Mucosa of descending colon (tissue), 3 donors: ENCODE measurements around the gene GKN1. TPM values are rescaled to one million over a fixed set of nuclear protein-coding genes. Genes with fewer than 3 reads are reported as not detected.
A peak's percentile ranks its signal among the peaks of the same experiment; 100 is the strongest.

ENCODE experiments used
- ATAC-seq: fragments of 200-7000 bp; cut with Tn5 transposase; one replicate; pipeline ENCODE4 v1.9.1; 2020; ENCODE audit warnings: mild to moderate bottlenecking, moderate library complexity
- DNase-seq, 3 donors: peaks; one replicate each; pipeline ENCODE4 v3.0.0-alpha.2; 2020
- H3K36me3 ChIP-seq: fragments of 200-600 bp; one replicate; pipeline ENCODE4 v1.8.0; 2021; ENCODE audit warnings: low read depth, mild to moderate bottlenecking
- H3K4me1 ChIP-seq: fragments of 200-600 bp; one replicate; pipeline ENCODE4 v1.8.0; 2021; ENCODE audit warnings: low read depth, mild to moderate bottlenecking
- H3K4me3 ChIP-seq: fragments of 200-600 bp; one replicate; pipeline ENCODE4 v1.8.0; 2021; ENCODE audit warnings: mild to moderate bottlenecking
- H3K9me3 ChIP-seq: fragments of 200-600 bp; one replicate; pipeline ENCODE4 v1.8.0; 2021; ENCODE audit warnings: mild to moderate bottlenecking
- intact Hi-C, 2 donors: fragments of 100-400 bp; cut with DNase I in 1 of 2; cut with micrococcal nuclease in 1 of 2; formaldehyde crosslinking; loops; one replicate each; pipeline versions ENCODE4 v1.11.0 to v1.11.1; 2022; cut with DNase I, micrococcal nuclease
- total RNA-seq, 3 donors: library from RNA; stranded (reverse); fragmentation: NEBNext Ultra II Directional in 2 of 3; extraction: Animal tissue kit (Norgen Biotek cat#: 25700) in 2 of 3; gene quantifications; one replicate each; pipeline versions ENCODE4 v1.2.1 to v1.2.4, GENCODE V29; 2021 to 2023
- TF ChIP-seq, protein P1 (sequence below): fragments of 200-600 bp; IDR thresholded peaks from one replicate; pipeline ENCODE4 v1.8.0; 2022; ENCODE audit warnings: antibody characterized with exemption, mild to moderate bottlenecking
- donor health status: DM: no; HTN: no; CAD: no; lungs with moderate emphysema.
- donor health status: DM: no; HTN: no; CAD: no.
- donor health status: DM: no; HTN: yes; CAD: no.

The GKN1 gene
- total RNA-seq, 3 donors from 2014 or later: not detected

GRCh38 chr2:68994864-68995263 lies 20.4 kb downstream of the GKN1 start:
- Histone ChIP-seq H3K4me3 (no peak overlapping the region), H3K9me3 (no peaks in the 10 kb centered on the region), H3K4me1 (no peaks in the 10 kb centered on the region), H3K36me3 (no peaks in the 10 kb centered on the region)
- no peak for ATAC-seq
- TF ChIP-seq, protein P1, sequence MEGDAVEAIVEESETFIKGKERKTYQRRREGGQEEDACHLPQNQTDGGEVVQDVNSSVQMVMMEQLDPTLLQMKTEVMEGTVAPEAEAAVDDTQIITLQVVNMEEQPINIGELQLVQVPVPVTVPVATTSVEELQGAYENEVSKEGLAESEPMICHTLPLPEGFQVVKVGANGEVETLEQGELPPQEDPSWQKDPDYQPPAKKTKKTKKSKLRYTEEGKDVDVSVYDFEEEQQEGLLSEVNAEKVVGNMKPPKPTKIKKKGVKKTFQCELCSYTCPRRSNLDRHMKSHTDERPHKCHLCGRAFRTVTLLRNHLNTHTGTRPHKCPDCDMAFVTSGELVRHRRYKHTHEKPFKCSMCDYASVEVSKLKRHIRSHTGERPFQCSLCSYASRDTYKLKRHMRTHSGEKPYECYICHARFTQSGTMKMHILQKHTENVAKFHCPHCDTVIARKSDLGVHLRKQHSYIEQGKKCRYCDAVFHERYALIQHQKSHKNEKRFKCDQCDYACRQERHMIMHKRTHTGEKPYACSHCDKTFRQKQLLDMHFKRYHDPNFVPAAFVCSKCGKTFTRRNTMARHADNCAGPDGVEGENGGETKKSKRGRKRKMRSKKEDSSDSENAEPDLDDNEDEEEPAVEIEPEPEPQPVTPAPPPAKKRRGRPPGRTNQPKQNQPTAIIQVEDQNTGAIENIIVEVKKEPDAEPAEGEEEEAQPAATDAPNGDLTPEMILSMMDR: no peak
- peak in 1 of 3 donors; percentile 19 for DNase-seq
- intact Hi-C loops: no loop called here

DNA sequence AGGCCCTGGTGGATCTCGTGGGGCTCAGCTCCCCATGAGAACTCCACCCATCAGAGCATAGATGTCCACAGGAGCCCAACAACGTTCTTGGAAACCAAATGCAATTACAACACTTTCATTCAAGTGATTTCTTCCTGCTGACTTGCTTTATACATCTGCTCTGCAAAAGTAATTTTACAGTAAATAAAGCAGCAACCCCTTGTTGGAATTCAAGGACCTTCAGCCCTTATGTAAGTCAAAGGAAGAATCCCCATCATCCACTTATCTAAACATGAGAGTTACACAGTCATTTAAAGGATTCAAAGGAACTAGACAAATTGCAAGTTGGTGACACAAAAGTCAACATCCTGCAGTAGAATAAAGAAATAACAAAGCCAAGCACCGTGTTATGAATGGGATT lies 21.5 kb downstream of the GKN1 start:
- intact Hi-C loops: no loop called here
- no peaks in the 10 kb centered on the region for H3K36me3 ChIP-seq
- H3K4me3 ChIP-seq: no peak overlapping the region
- no peaks in the 10 kb centered on the region for H3K4me1 ChIP-seq
- TF ChIP-seq, protein P1: no peak
- DNase-seq: no peak
- no peaks in the 10 kb centered on the region for H3K9me3 ChIP-seq
- no peak for ATAC-seq

DNA sequence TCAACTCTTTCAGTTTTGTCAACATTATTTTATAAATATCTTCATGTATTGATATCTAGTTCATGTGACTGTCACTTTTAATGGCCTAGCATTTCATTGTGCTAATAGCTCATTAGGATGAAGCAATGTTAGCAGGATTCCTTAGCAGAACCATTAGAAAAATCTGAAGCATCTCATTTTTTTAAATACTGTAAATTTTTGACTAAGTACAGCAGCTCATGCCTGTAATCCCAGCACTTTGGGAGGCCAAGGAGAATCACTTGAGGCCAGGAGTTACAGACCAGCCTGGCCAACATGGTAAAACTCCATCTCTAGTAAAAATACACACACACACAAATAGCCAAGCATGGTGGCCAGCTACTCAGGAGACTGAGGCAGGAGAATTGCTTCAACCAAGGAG lies 23.0 kb downstream of the GKN1 start:
- intact Hi-C loops: no loop called here
- H3K9me3 ChIP-seq: peaks cover 8% of the 10 kb centered on the region
- H3K4me3 ChIP-seq: no peak overlapping the region
- no peaks in the 10 kb centered on the region for H3K4me1 ChIP-seq
- no peak for DNase-seq
- TF ChIP-seq, protein P1: no peak
- no peak for ATAC-seq
- H3K36me3 ChIP-seq: no peaks in the 10 kb centered on the region

- TF ChIP-seq, protein P1: no peak
- ATAC-seq: no peak
- H3K4me3 ChIP-seq: no peak overlapping the region
- H3K9me3 ChIP-seq: peaks cover 8% of the 10 kb centered on the region
- no peak for DNase-seq
- H3K36me3 ChIP-seq: no peaks in the 10 kb centered on the region
- H3K4me1 ChIP-seq: no peaks in the 10 kb centered on the region
- intact Hi-C loops: no loop called here
These were observed 27.4 kb downstream of the GKN1 start for GRCh38 chr2:69001879-69002278.

DNA sequence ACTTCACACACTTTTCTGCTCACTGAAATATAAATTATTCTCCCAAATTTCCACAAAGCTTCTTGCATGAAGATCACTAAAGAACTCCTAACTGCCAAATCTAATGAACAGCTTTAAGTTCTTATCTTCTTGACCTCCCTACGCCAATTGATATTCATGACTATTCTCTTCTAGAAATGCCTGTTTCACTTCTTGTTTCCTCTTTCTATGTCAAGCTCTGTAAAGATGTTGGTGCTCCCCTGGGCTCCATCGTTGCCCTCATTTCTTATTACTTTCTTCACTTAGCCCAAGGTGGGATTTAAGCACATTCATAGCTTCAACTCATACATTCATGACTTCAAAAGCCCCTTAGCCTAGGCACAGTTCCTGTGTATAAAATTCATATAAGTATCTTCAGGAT lies 29.3 kb downstream of the GKN1 start:
- no peak for DNase-seq
- H3K4me1 ChIP-seq: no peaks in the 10 kb centered on the region
- TF ChIP-seq, protein P1: no peak
- H3K9me3 ChIP-seq: peaks cover 8% of the 10 kb centered on the region
- ATAC-seq: no peak
- intact Hi-C loops: no loop called here
- no peak overlapping the region for H3K4me3 ChIP-seq
- no peaks in the 10 kb centered on the region for H3K36me3 ChIP-seq

GRCh38 chr2:69007169-69007568 lies 32.7 kb downstream of the GKN1 start:
- no peak for ATAC-seq
- H3K4me3 ChIP-seq: no peak overlapping the region
- intact Hi-C loops: no loop called here
- H3K4me1 ChIP-seq: no peaks in the 10 kb centered on the region
- no peaks in the 10 kb centered on the region for H3K36me3 ChIP-seq
- TF ChIP-seq, protein P1: no peak
- H3K9me3 ChIP-seq: peaks cover 3% of the 10 kb centered on the region
- no peak for DNase-seq
